ENCODE data around the gene SNX5. TPM values are rescaled to one million over a fixed set of nuclear protein-coding genes. Genes with fewer than 3 reads are reported as not detected.

The SNX5 gene
- total and polyA plus RNA-seq, 10 of the 15 experiments (the other 5 are each of a cell fraction or from before 2014, with no cell fraction given): 92.9 to 316 (median 245) TPM

DNA sequence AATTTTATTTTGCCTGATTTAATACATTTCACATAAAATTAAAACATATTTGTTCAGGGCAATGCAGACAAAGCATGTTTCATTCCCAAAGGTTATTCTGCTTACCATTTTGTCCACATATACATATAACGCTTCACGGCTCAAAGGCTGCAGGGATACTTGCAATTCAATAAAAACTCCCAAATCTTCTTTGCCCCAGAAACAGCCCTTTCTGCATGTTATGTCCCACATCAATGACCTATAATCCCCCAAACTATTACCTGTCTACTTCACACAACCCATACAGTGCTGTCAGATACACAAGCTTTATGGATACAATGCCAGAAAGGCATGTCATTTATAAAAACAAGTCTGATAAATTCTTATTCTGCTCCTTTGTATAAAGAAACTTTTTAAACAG is 20.2 kb downstream of the SNX5 start:
- ChIA-PET SMC1A (ENCODE audit: uncharacterized antibody, unreplicated experiment) (interaction anchor here (0.8 kb wide), 1 partner anchor 17 kb away, joined by 3 read pairs; no protein-coding TSS in a partner anchor), POLR2A (interaction anchor here (1.2 kb wide), 1 partner anchor 36 kb away, joined by 3 read pairs; no protein-coding TSS in a partner anchor), CTCF (interaction anchor here (1.0 to 7.1 kb wide), 6 partner anchors 9 to 56 kb away, joined by 3 to 44 read pairs (median 4); no protein-coding TSS in a partner anchor), RAD21 (ENCODE audit: unreplicated experiment) (interaction anchor here (1.1 kb wide), 1 partner anchor 15 kb away, joined by 5 read pairs; no protein-coding TSS in a partner anchor)
- no peak overlapping the region for H3K9ac ChIP-seq (ENCODE audit: control insufficient read depth, insufficient read depth, low read length)
- H2AFZ ChIP-seq (ENCODE audit: control insufficient read depth, low read depth, low read length): no peak overlapping the region
- BruUV-seq (replicated peaks): no TSS peak
- H4K20me1 ChIP-seq (ENCODE audit: control insufficient read depth, insufficient read depth): peaks cover 5% of the 10 kb centered on the region; the same call in 1 of the 2 replicates
- TF ChIP-seq SKIL (IDR thresholded peaks at IDR 0.05; ENCODE audit: low read depth, poor library complexity, severe bottlenecking) (no peak), IRF5 (IDR thresholded peaks at IDR 0.05; ENCODE audit: borderline replicate concordance) (no peak), EGR1 (IDR thresholded peaks at IDR 0.05; ENCODE audit: borderline replicate concordance in 1 of 2, low read depth in 2 of 2, low read length in 2 of 2) (no peak), EED (IDR thresholded peaks at IDR 0.05; ENCODE audit: low read depth) (no peak), CBX5 (IDR thresholded peaks at IDR 0.05; ENCODE audit: low read depth) (no peak), CHD4 (IDR thresholded peaks at IDR 0.05) (no peak), SIN3A (IDR thresholded peaks at IDR 0.05; ENCODE audit: low read depth, low read length) (no peak), MEF2B (IDR thresholded peaks at IDR 0.05; ENCODE audit: partially characterized antibody, poor library complexity, severe bottlenecking) (no peak), SREBF2 (IDR thresholded peaks at IDR 0.05; ENCODE audit: low read length) (no peak), TCF12 (IDR thresholded peaks at IDR 0.05; ENCODE audit: low read depth, low read length) (no peak), EP300 (IDR thresholded peaks at IDR 0.05; ENCODE audit: borderline replicate concordance in 1 of 2, control insufficient read depth in 1 of 2, low read depth in 2 of 2, low read length in 2 of 2) (no peak), CHD1 (IDR thresholded peaks at IDR 0.05; ENCODE audit: low read depth, low read length) (no peak), RFX5 (IDR thresholded peaks at IDR 0.05; ENCODE audit: low read depth, low read length) (no peak), RAD51 (IDR thresholded peaks at IDR 0.05) (no peak), GABPA (IDR thresholded peaks at IDR 0.05; ENCODE audit: low read depth) (no peak)
- TF ChIP-seq, protein P1, sequence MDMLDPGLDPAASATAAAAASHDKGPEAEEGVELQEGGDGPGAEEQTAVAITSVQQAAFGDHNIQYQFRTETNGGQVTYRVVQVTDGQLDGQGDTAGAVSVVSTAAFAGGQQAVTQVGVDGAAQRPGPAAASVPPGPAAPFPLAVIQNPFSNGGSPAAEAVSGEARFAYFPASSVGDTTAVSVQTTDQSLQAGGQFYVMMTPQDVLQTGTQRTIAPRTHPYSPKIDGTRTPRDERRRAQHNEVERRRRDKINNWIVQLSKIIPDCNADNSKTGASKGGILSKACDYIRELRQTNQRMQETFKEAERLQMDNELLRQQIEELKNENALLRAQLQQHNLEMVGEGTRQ (IDR thresholded peaks at IDR 0.05; ENCODE audit: borderline replicate concordance, low read depth, low read length): no peak
- in situ Hi-C loops (cut with MboI) (no loop called here), intact Hi-C loops (cut with micrococcal nuclease; ENCODE audit: unreplicated experiment) (no loop called here)
- no peak for FAIRE-seq
- no peak for ATAC-seq
- no peaks in the 10 kb centered on the region for H3K9me3 ChIP-seq (replicated peaks; ENCODE audit: control insufficient read depth, insufficient read depth, low read length)
- H3K4me1 ChIP-seq (ENCODE audit: control insufficient read depth, insufficient read depth, low read length): peaks cover 16% of the 10 kb centered on the region
- H3K27me3 ChIP-seq (replicated peaks in 1 of 2; ENCODE audit: control insufficient read depth in 2 of 2, insufficient read depth in 2 of 2, low read length in 1 of 2): no peaks in the 10 kb centered on the region
- no peak overlapping the region for H3K4me3 ChIP-seq
- WGBS (ENCODE audit: insufficient coverage, insufficient replicate concordance, low lambda C conversion rate, missing lambda C conversion rate): 100% methylated on average over 2 of the region's 2 CpGs
- peaks cover 21 to 61% of the 10 kb centered on the region in 2 experiments for H3K36me3 ChIP-seq (ENCODE audit: control insufficient read depth in 2 of 2, insufficient read depth in 2 of 2, low read length in 1 of 2)
- peaks cover 24% of the 10 kb centered on the region for H3K79me2 ChIP-seq (ENCODE audit: control insufficient read depth, insufficient read depth, low read length)
- DNase-seq (ENCODE audit: low read depth, low spot score): no peak
- H3K27ac ChIP-seq (ENCODE audit: control insufficient read depth, insufficient read depth): no peak overlapping the region
- no peak overlapping the region for H3K4me2 ChIP-seq (ENCODE audit: control insufficient read depth, insufficient read depth)
